ENCODE measurements around the gene TEX19. TPM values are rescaled to one million over a fixed set of nuclear protein-coding genes. Genes with fewer than 3 reads are reported as not detected.

The TEX19 gene
- polyA plus RNA-seq, 1 experiment, result 0.04 TPM

GRCh38 chr17:82383411-82383810 lies 24.4 kb downstream of the TEX19 start:
- Histone ChIP-seq H3K4me3 (ENCODE audit: low read depth, low read length) (no peak overlapping the region), H3K27ac (ENCODE audit: low read depth, low read length) (no peak overlapping the region), H3K27me3 (ENCODE audit: control insufficient read depth, insufficient read depth, low read length) (peaks cover 50% of the 10 kb centered on the region), H3K9me3 (ENCODE audit: control insufficient read depth, insufficient read depth, low read length) (no peaks in the 10 kb centered on the region; the same call in 1 of the 2 replicates)
- no peak for TF ChIP-seq CTCF (IDR thresholded peaks at IDR 0.05; ENCODE audit: low read depth, low read length)
- CTCF ChIA-PET, result no interaction called here
- no peak for DNase-seq (ENCODE audit: low read depth, low spot score)
- POLR2A ChIA-PET, result no interaction called here

GRCh38 chr17:82384051-82384729 lies 25.1 kb downstream of the TEX19 start:
- peaks cover 47% of the 10 kb centered on the region for H3K27me3 ChIP-seq (ENCODE audit: control insufficient read depth, insufficient read depth, low read length)
- DNase-seq (ENCODE audit: low read depth, low spot score), result no peak
- no peak for TF ChIP-seq CTCF (IDR thresholded peaks at IDR 0.05; ENCODE audit: low read depth, low read length)
- no peak overlapping the region for H3K27ac ChIP-seq (ENCODE audit: low read depth, low read length)
- POLR2A ChIA-PET, result no interaction called here
- H3K9me3 ChIP-seq (ENCODE audit: control insufficient read depth, insufficient read depth, low read length), result no peaks in the 10 kb centered on the region; the same call in 1 of the 2 replicates
- CTCF ChIA-PET, result no interaction called here
- no peak overlapping the region for H3K4me3 ChIP-seq (ENCODE audit: low read depth, low read length)

- H3K9me3 ChIP-seq (ENCODE audit: control insufficient read depth, insufficient read depth, low read length), result no peaks in the 10 kb centered on the region; the same call in 1 of the 2 replicates
- peaks cover 47% of the 10 kb centered on the region for H3K27me3 ChIP-seq (ENCODE audit: control insufficient read depth, insufficient read depth, low read length)
- DNase-seq (ENCODE audit: low read depth, low spot score), result no peak
- CTCF ChIA-PET, result no interaction called here
- H3K27ac ChIP-seq (ENCODE audit: low read depth, low read length), result no peak overlapping the region
- no peak overlapping the region for H3K4me3 ChIP-seq (ENCODE audit: low read depth, low read length)
- TF ChIP-seq CTCF (IDR thresholded peaks at IDR 0.05; ENCODE audit: low read depth, low read length), result no peak
- POLR2A ChIA-PET, result no interaction called here
These were observed 25.9 kb downstream of the TEX19 start for GRCh38 chr17:82384730-82385481.

- TF ChIP-seq CTCF (IDR thresholded peaks at IDR 0.05; ENCODE audit: low read depth, low read length), result no peak
- CTCF ChIA-PET, result no interaction called here
- peaks cover 43% of the 10 kb centered on the region for H3K27me3 ChIP-seq (ENCODE audit: control insufficient read depth, insufficient read depth, low read length)
- POLR2A ChIA-PET, result no interaction called here
- no peak overlapping the region for H3K4me3 ChIP-seq (ENCODE audit: low read depth, low read length)
- DNase-seq (ENCODE audit: low read depth, low spot score), result no peak
- no peak overlapping the region for H3K27ac ChIP-seq (ENCODE audit: low read depth, low read length)
- no peaks in the 10 kb centered on the region; the same call in 1 of the 2 replicates for H3K9me3 ChIP-seq (ENCODE audit: control insufficient read depth, insufficient read depth, low read length)
These were observed 26.7 kb downstream of the TEX19 start for GRCh38 chr17:82385559-82386254.

Measured in AG04450 (cell line).